Vagina (tissue), 2 donors: Measurements from ENCODE around the gene RFX8. TPM values are rescaled to one million over a fixed set of nuclear protein-coding genes. Genes with fewer than 3 reads are reported as not detected.

Experiments
- DNase-seq, 2 donors: peaks; one replicate each; pipeline ENCODE4 v3.0.0-alpha.2; 2017; ENCODE audit errors: extremely low spot score in 2 of 2
- H3K27ac ChIP-seq: fragments of 200-600 bp; sonication (generic); one replicate; pipeline ENCODE4 v1.5.1; 2019
- H3K27me3 ChIP-seq: fragments of 200-600 bp; sonication (generic); one replicate; pipeline ENCODE4 v1.5.1; 2019
- H3K36me3 ChIP-seq, 2 donors: fragments of 200-600 bp; sonication (generic); one replicate each; pipeline ENCODE4 v1.5.1; 2017 to 2019
- H3K4me1 ChIP-seq: fragments of 200-600 bp; sonication (generic); one replicate; pipeline ENCODE4 v1.5.1; 2019
- H3K4me3 ChIP-seq, 2 donors: fragments of 200-600 bp; sonication (generic); 1 replicate in 1 of 2; 2 replicates in 1 of 2; pipeline ENCODE4 v1.5.1; 2016 to 2019
- H3K9me3 ChIP-seq: fragments of 200-600 bp; sonication (generic); one replicate; pipeline ENCODE4 v1.5.1; 2019
- CTCF ChIP-seq, 3 experiments: fragments of 450-650 bp in 2 of 3; fragments of 200-600 bp in 1 of 3; sonication (generic) in 1 of 3; IDR thresholded peaks; one replicate each; pipeline ENCODE4 v1.5.1; 2017 to 2019; ENCODE audit warnings: antibody characterized with exemption in 3 of 3, mild to moderate bottlenecking in 2 of 3, moderate library complexity in 2 of 3
- POLR2A ChIP-seq, 2 donors: fragments of 450-650 bp; IDR thresholded peaks; one replicate each; pipeline ENCODE4 v1.6.1; 2017; ENCODE audit warnings: antibody characterized with exemption in 2 of 2, mild to moderate bottlenecking in 2 of 2, moderate library complexity in 2 of 2
- POLR2AphosphoS5 ChIP-seq, 2 donors: sonication (generic); formaldehyde crosslinking; IDR thresholded peaks; one replicate each; pipeline ENCODE4 v1.9.0; 2017; ENCODE audit warnings: antibody characterized with exemption in 2 of 2, mild to moderate bottlenecking in 2 of 2, low read depth in 1 of 2; ENCODE audit not compliant: insufficient read depth in 1 of 2
- intact Hi-C: fragments of 100-400 bp; cut with DNase I; formaldehyde crosslinking; loops from one replicate; pipeline ENCODE4 v1.15.1; 2023
- total RNA-seq: library from RNA; depleted of rRNA; stranded (reverse); fragments of >200 nt; gene quantifications from one replicate; pipeline ENCODE4 v1.2.3, GENCODE V29; 2016

The RFX8 gene
- total RNA-seq, 1 donor from 2014 or later, result 1.2 TPM

DNA sequence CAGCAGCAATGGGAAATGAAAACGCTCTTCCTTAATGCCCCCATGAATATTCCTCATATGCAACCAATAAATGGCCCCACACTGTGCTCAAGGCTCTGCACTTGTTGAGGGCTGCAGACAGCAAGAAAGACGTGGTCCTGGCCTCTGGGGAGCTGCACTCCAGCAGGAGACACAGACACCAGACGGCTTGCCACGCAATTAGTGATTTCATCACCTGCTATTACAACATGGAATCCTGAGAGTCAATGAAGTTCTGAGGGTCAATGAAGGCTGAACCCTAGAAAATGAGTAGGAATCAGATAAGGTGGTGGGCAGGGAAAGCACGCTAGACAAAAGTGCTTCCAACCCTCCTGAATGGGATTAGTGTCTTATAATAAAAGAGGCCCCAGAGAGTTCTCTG lies 106.5 kb downstream of the RFX8 start:
- Histone ChIP-seq H3K4me3 (no peak overlapping the region), H3K9me3 (no peaks in the 10 kb centered on the region), H3K4me1 (no peaks in the 10 kb centered on the region), H3K27ac (no peak overlapping the region), H3K36me3 (no peaks in the 10 kb centered on the region), H3K27me3 (no peaks in the 10 kb centered on the region)
- TF ChIP-seq CTCF (IDR thresholded peaks at IDR 0.05) (no peak), POLR2A (IDR thresholded peaks at IDR 0.05) (no peak), POLR2AphosphoS5 (IDR thresholded peaks at IDR 0.05; ENCODE audit: insufficient read depth in 1 of 2, low read depth in 1 of 2) (no peak)
- no peak for DNase-seq
- intact Hi-C loops, result no loop called here

DNA sequence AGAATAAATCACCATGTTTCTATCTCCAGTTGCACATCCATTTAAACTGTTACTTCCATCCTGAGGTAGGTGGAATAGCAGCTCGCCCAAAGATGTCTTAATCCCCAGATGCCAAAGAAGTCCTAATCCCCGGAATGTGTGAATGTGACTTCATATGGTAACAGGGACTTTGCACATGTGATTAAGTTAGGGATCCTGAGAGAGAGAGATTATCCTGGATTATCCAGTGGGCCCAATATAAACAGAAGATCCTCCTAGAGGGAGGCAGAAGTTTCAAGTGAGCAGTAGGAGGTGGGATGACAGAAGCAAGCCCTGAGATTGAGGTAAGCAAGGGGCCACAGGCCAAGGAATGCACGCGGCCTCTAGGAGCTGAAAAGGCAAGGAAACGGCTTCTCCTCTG lies 107.4 kb downstream of the RFX8 start:
- Histone ChIP-seq H3K4me3 (no peak overlapping the region), H3K36me3 (no peaks in the 10 kb centered on the region), H3K4me1 (no peaks in the 10 kb centered on the region), H3K27me3 (no peaks in the 10 kb centered on the region), H3K27ac (no peak overlapping the region), H3K9me3 (no peaks in the 10 kb centered on the region)
- TF ChIP-seq POLR2A (IDR thresholded peaks at IDR 0.05), result no peak
- no peak for TF ChIP-seq CTCF (IDR thresholded peaks at IDR 0.05)
- TF ChIP-seq POLR2AphosphoS5 (IDR thresholded peaks at IDR 0.05; ENCODE audit: insufficient read depth in 1 of 2, low read depth in 1 of 2), result no peak
- no peak for DNase-seq
- intact Hi-C loops, result no loop called here

GRCh38 chr2:101364878-101365277 lies 110.0 kb downstream of the RFX8 start:
- DNase-seq, result no peak
- no peaks in the 10 kb centered on the region for H3K36me3 ChIP-seq
- no peaks in the 10 kb centered on the region for H3K27me3 ChIP-seq
- intact Hi-C loops, result no loop called here
- H3K9me3 ChIP-seq, result no peaks in the 10 kb centered on the region
- H3K27ac ChIP-seq, result no peak overlapping the region
- no peak for TF ChIP-seq POLR2AphosphoS5 (IDR thresholded peaks at IDR 0.05; ENCODE audit: insufficient read depth in 1 of 2, low read depth in 1 of 2)
- TF ChIP-seq CTCF (IDR thresholded peaks at IDR 0.05), result no peak
- TF ChIP-seq POLR2A (IDR thresholded peaks at IDR 0.05), result no peak
- H3K4me3 ChIP-seq, result no peak overlapping the region
- H3K4me1 ChIP-seq, result no peaks in the 10 kb centered on the region

GRCh38 chr2:101362777-101363176 lies 112.1 kb downstream of the RFX8 start:
- no peaks in the 10 kb centered on the region for H3K9me3 ChIP-seq
- TF ChIP-seq POLR2AphosphoS5 (IDR thresholded peaks at IDR 0.05; ENCODE audit: insufficient read depth in 1 of 2, low read depth in 1 of 2), result no peak
- TF ChIP-seq POLR2A (IDR thresholded peaks at IDR 0.05), result no peak
- H3K4me3 ChIP-seq, result no peak overlapping the region
- no peaks in the 10 kb centered on the region for H3K27me3 ChIP-seq
- no peaks in the 10 kb centered on the region for H3K4me1 ChIP-seq
- H3K27ac ChIP-seq, result no peak overlapping the region
- no peak for DNase-seq
- intact Hi-C loops, result no loop called here
- H3K36me3 ChIP-seq, result no peaks in the 10 kb centered on the region

DNA sequence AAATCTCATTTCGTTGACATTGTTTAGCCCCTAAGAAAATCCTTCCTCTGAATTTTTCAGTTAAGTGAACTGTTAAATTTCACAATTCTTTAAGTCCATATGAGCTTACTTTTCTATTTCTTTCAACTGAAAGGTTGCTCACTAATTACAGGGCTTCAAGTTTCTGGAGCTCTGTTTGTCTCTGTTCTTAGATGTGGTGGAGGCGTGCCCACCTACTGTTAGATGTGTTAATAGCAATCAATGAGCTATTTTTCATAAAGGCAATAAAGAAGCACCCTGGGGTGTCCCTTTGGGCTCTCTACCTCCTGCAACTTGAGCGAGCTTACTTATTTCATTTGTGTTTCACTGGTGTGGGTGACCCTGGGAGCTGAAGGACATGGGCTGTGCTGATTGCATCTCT lies 112.6 kb downstream of the RFX8 start:
- intact Hi-C loops, result no loop called here
- Histone ChIP-seq H3K4me3 (no peak overlapping the region), H3K36me3 (no peaks in the 10 kb centered on the region), H3K27ac (no peak overlapping the region), H3K4me1 (no peaks in the 10 kb centered on the region), H3K9me3 (no peaks in the 10 kb centered on the region), H3K27me3 (no peaks in the 10 kb centered on the region)
- TF ChIP-seq POLR2AphosphoS5 (IDR thresholded peaks at IDR 0.05; ENCODE audit: insufficient read depth in 1 of 2, low read depth in 1 of 2) (no peak), CTCF (IDR thresholded peaks at IDR 0.05) (no peak), POLR2A (IDR thresholded peaks at IDR 0.05) (no peak)
- DNase-seq, result no peak

- no peaks in the 10 kb centered on the region for H3K36me3 ChIP-seq
- intact Hi-C loops, result no loop called here
- H3K4me1 ChIP-seq, result no peaks in the 10 kb centered on the region
- no peak for DNase-seq
- H3K27ac ChIP-seq, result no peak overlapping the region
- no peaks in the 10 kb centered on the region for H3K9me3 ChIP-seq
- no peak overlapping the region for H3K4me3 ChIP-seq
- H3K27me3 ChIP-seq, result no peaks in the 10 kb centered on the region
- no peak for TF ChIP-seq POLR2A (IDR thresholded peaks at IDR 0.05)
- no peak for TF ChIP-seq CTCF (IDR thresholded peaks at IDR 0.05)
- no peak for TF ChIP-seq POLR2AphosphoS5 (IDR thresholded peaks at IDR 0.05; ENCODE audit: insufficient read depth in 1 of 2, low read depth in 1 of 2)
Observed at GRCh38 chr2:101361522-101361921, 113.4 kb downstream of the RFX8 start.
